Effector memory CD4-positive, alpha-beta T cell (primary cell): ENCODE results near the gene AZIN2.

Source experiments
- DNase-seq, 3 donors: peaks; one replicate each; pipeline ENCODE4 v3.0.0-alpha.2; 2020
- H3K27ac ChIP-seq: 2 replicates; pipeline ENCODE4 v1.7.0; 2013; ENCODE audit warnings: mild to moderate bottlenecking, low read length, moderate library complexity; ENCODE audit not compliant: insufficient read depth, poor library complexity, severe bottlenecking
- H3K27me3 ChIP-seq: replicated peaks from 2 replicates; pipeline ENCODE4 v1.7.0; 2013; ENCODE audit warnings: mild to moderate bottlenecking, low read length; ENCODE audit not compliant: insufficient read depth, control insufficient read depth, poor library complexity, severe bottlenecking
- H3K36me3 ChIP-seq: 2 replicates; pipeline ENCODE4 v1.7.0; 2013; ENCODE audit warnings: mild to moderate bottlenecking, low read length, moderate library complexity; ENCODE audit not compliant: control insufficient read depth, insufficient read depth
- H3K4me1 ChIP-seq: 2 replicates; pipeline ENCODE4 v1.7.0; 2013; ENCODE audit warnings: low read length, mild to moderate bottlenecking; ENCODE audit not compliant: control insufficient read depth, insufficient read depth, poor library complexity, severe bottlenecking
- H3K4me3 ChIP-seq: 2 replicates; pipeline ENCODE4 v1.7.0; 2013; ENCODE audit warnings: low read length, low read depth, mild to moderate bottlenecking; ENCODE audit not compliant: insufficient read depth, poor library complexity, severe bottlenecking
- H3K9me3 ChIP-seq: 2 replicates; pipeline ENCODE4 v1.7.0; 2013; ENCODE audit warnings: mild to moderate bottlenecking, low read length, moderate library complexity; ENCODE audit not compliant: control insufficient read depth
- total RNA-seq, 3 donors: gene quantifications; one replicate each; lab custom pipeline; 2026; lab: John Stamatoyannopoulos, UW

Gene AZIN2
- 7.3 to 10.5 (median 8.4) reads per million in 3 donors for total RNA-seq

DNA sequence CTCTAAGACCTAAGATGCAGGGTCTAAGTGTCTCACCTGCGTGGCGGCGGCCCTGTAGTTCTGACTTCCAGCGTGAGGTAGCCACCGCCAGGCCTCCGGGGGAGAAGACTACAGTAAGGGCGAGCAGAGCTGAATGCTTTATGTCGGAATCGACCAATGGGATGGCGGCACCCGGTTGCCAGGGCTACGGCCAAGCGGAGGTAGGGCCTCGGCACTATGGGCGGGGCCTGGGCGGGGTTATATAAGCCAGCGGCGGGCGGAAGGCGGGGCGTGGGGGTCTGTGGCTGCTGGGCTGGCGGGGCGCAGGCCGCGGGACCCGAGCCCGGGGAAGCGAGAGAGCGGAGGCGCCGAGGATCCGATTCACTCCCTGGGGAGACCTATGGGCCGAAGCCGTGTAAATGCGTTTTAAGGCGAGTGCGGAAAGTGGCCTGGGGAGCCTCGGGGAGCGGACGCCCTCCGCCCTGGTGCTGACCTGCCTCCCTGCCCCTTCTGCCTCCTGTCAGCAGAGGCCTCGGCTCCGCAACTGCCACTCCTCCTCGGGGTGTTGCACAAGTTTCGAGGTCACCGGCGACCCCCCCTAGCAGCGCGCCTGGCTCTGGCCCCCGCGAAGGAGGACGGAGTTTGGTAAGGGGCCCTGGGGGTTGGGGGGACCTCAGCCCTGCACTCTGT lies at the start of gene AZIN2:
Gene AZIN2 (plus strand): TSS at position 269 of the 669 bp plus-strand sequence. CDS start 1,097 bp downstream, outside the sequence.
- DNase-seq: peak; percentile 92 to 98 (median 98)
- H3K36me3 ChIP-seq: no peaks in the 10 kb centered on the region
- H3K4me1 ChIP-seq: peaks cover 16% of the 10 kb centered on the region
- H3K9me3 ChIP-seq: no peaks in the 10 kb centered on the region
- peak within 1 kb of the TSS; percentile 62 for H3K27ac ChIP-seq
- H3K27me3 ChIP-seq: no peaks in the 10 kb centered on the region
- H3K4me3 ChIP-seq: peak within 1 kb of the TSS; percentile 64

DNA sequence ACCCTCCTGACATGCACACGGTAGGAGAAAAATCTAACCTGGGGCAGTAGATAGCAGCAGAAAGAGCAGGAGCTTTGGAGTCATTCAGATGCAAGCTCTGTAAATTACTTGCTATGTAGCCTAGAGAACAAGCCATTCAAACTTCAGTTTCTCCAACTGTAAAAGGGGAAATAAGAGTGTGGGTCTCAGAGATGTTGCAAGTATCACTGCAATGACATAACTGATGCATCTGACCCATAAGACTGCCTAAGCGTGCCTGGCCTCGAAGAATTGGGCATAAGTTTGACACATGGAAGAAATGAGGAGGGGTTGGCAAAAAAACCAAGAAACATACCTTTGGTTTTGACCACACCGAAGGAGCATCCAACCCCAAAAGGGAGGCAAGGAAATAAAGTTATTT lies 49.4 kb upstream of the AZIN2 start:
- Histone ChIP-seq H3K27me3 (no peaks in the 10 kb centered on the region), H3K36me3 (no peaks in the 10 kb centered on the region), H3K4me1 (peaks cover 5% of the 10 kb centered on the region), H3K4me3 (no peak overlapping the region), H3K9me3 (no peaks in the 10 kb centered on the region), H3K27ac (no peak overlapping the region)
- DNase-seq: no peak

DNA sequence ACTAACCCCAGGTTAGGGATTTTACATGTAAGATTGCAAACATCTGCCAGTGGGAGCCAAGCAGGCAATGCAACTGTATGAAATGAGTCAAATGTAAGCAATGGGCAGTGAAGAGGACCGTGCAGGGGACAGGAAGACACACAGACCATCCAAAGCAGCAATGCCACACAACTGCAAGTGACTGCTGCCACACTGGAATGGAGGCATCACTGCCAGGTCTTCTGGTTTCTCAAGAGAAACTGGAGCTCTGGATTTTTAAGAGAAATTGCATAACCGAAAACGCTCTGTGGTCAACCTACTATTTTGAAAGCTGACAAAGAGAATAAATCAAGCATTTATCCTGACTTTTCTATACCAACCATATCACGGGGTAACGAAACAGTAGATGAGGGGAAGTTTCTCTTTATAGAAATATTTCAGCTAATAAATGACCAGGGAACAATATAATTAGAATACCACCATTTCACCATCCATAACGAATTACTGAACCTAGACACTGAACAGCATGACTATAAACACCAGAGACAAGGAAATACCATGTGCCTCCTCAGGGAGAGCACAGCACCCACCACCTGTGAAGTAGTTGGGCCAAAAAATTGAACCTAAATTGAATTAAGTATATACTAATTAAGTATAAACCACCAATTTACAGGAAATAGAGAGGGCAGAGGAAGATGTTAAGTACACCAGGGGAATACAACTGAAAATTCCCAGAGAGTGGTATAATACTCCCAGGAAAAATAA lies 48.7 kb upstream of the AZIN2 start:
- peaks cover 5% of the 10 kb centered on the region for H3K4me1 ChIP-seq
- no peaks in the 10 kb centered on the region for H3K27me3 ChIP-seq
- H3K36me3 ChIP-seq: no peaks in the 10 kb centered on the region
- no peak overlapping the region for H3K4me3 ChIP-seq
- no peaks in the 10 kb centered on the region for H3K9me3 ChIP-seq
- no peak for DNase-seq
- no peak overlapping the region for H3K27ac ChIP-seq

DNA sequence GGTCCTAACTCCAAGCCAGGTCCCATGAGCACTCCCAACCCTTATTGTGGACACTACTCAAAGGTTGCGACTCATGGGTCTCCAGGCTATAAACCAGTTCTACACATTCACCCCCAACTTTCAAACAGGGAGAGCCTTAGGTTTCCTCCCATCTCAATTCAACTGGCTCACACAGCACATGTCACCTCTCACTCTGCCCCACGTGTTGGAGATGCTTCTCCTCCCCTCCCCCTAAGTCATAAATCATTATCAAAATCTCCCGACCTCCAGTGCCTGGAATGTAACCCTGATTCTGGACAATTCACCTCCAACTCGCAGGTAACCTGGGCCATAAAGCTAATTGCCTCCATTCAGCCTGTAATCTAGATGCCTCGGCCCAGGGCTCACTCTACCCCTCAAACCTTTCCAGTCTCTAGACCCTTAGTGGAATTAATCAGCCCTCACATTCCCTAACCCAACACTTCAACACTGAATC lies 44.9 kb upstream of the AZIN2 start:
- H3K4me1 ChIP-seq: peaks cover 5% of the 10 kb centered on the region
- DNase-seq: no peak
- no peaks in the 10 kb centered on the region for H3K36me3 ChIP-seq
- H3K9me3 ChIP-seq: no peaks in the 10 kb centered on the region
- H3K4me3 ChIP-seq: peak overlapping the region; percentile 86
- H3K27ac ChIP-seq: peak overlapping the region; percentile 58
- no peaks in the 10 kb centered on the region for H3K27me3 ChIP-seq

DNA sequence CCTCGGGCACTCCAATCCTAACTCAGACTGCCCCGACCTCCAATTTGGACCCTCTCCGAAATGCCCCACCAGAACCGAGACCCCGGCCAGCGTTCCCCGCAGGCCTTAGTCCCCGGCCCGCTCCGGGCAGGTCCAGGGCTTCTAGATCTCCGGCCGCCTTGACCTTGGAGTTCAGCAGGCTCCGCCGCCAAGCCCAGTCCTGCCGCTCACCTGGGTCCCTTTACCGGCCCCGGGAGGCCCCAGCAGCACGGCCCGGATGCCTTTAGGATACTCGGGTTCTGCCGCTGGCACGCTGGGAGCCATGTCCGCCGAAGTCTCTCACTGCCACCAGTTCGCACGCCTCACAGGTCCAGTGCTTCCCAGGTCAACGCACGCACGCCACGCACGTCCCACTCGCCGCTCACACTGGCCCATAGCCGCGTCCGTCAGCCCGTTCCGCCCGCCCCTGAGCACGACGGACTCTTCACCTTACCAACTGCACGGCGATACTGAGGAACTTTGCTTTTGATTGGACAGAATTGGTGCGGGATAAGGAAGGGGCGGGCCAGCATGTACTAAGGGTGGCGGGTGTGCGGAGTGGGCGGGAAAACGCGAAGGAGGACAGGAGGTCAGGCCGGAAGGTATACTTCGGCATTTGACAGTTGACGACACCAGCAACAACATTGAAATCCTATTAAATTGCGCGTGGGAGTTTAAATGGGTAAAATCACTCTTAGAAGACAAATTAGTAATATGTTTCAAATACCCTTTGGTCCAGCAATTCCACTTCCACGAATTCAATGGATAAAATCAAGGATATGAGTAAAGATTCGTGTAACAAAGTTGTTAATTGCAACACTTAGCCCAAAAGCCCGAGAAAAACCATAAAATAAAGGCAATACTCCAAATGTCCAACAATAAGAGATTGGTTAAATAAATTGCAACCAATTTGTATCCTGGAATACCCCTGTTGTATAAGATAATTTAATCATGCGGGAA lies 44.1 kb upstream of the AZIN2 start, which contains the start of gene AK2:
Gene AK2 (minus strand): TSS at position 358 of the 978 bp plus-strand sequence. CDS start 55 bp downstream, at position 303.
- H3K36me3 ChIP-seq: no peaks in the 10 kb centered on the region
- H3K27ac ChIP-seq: peak within 1 kb of the TSS; percentile 58
- H3K9me3 ChIP-seq: no peaks in the 10 kb centered on the region
- peak within 1 kb of the TSS; percentile 86 for H3K4me3 ChIP-seq
- peak; percentile 71 to 81 (median 81) for DNase-seq
- peaks cover 5% of the 10 kb centered on the region for H3K4me1 ChIP-seq
- no peaks in the 10 kb centered on the region for H3K27me3 ChIP-seq

DNA sequence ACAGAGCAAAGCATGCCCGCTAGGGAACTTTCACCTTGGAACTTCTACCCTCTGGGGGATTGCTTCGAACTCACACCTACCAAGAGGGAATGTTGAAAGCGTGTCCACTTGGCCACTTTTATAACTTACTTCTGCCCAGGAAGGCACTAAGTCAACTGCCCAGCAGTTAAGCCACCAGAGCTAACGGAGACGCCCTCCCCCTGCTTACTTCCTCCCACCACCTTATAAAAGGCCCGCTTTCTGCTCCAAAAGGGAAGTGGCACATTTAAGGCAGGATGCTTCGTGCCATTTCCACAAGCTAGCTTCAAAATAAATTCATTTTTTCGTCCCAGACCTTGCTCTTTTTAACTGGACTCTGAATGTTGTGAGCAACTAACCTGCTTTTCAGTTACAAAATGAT lies 41.1 kb upstream of the AZIN2 start:
- H3K4me3 ChIP-seq: no peak overlapping the region
- no peak overlapping the region for H3K27ac ChIP-seq
- DNase-seq: no peak
- H3K9me3 ChIP-seq: no peaks in the 10 kb centered on the region
- H3K27me3 ChIP-seq: no peaks in the 10 kb centered on the region
- H3K4me1 ChIP-seq: peaks cover 5% of the 10 kb centered on the region
- H3K36me3 ChIP-seq: no peaks in the 10 kb centered on the region

DNA sequence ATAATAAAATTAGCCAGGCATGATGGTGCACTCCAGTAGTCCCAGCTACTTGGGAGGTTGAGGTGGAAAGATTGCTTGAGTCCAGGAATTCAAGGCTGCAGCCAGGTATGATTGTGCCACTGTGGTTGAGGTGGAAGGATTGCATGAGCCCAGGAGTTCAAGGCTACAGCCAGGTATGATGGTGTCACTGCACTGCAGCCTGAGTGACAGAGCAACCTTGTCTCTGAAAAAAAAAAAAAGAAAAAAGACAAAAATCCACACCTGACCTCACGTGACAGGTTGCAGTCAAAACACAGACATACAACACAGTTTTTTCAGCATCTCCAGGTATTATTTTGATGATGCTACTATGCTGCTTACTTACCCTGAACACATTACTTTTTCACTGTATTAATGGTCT lies 39.9 kb upstream of the AZIN2 start:
- no peak for DNase-seq
- H3K27me3 ChIP-seq: no peaks in the 10 kb centered on the region
- no peak overlapping the region for H3K27ac ChIP-seq
- H3K36me3 ChIP-seq: no peaks in the 10 kb centered on the region
- peaks cover 5% of the 10 kb centered on the region for H3K4me1 ChIP-seq
- H3K4me3 ChIP-seq: no peak overlapping the region
- H3K9me3 ChIP-seq: no peaks in the 10 kb centered on the region

DNA sequence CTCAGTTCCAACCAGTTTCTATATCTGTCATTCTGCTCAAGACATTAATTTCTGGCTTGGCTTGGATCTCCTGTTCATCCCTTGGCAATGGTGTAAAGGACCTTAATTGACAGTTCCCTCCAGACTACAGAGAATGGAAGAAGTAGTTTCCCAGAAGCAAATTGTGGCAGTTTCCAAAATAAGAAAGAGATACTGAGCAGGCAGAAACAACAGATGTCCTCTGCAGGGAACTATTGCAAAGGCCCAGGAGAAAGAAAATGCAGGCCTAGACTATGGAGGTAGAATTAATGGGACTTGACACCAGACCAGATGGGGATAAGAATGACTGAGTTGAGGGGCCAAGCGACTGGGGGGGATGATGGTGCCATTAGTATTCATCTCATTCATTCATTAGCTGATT lies 38.1 kb upstream of the AZIN2 start:
- Histone ChIP-seq H3K4me3 (no peak overlapping the region), H3K9me3 (no peaks in the 10 kb centered on the region), H3K27ac (no peak overlapping the region), H3K36me3 (no peaks in the 10 kb centered on the region), H3K4me1 (peaks cover 6% of the 10 kb centered on the region), H3K27me3 (no peaks in the 10 kb centered on the region)
- no peak for DNase-seq

DNA sequence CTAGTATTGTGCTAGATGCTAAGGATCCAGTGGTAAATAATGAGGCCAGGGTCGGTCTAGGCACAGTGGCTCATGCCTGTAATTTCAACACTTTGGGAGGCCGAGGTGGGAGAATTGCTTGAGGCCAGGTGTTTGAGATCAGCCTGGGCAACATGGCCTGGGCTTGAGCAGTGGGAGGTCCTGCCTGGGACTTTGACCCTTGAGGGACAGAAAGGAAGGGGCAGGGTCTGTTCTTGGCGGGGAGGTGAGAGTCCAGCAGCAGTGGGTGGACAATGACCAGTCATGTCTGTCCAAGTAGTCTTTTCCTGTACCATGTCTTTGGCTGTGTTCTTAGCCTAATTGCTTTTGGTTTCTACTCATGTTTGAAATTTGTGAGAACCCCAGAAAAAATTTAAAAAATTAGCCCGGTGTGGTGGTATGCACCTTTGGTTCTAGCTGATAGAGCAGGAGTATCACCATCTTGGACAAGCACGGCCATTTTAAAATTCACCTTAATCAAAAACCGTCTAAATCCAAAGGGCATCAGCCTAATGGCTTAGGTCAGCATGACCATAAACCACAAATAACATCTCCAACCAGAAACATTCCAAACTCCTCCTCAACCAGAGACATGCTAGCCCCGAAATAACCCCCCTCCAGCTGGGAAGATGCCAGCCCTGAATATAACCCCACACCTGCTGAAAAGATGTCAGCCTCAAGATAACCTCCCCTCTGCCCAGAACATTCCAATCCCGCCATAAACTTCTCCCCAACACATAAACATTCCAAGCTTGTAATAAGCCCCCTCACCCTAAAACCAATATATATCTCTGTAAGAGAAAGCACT lies 37.5 kb upstream of the AZIN2 start:
- no peak overlapping the region for H3K27ac ChIP-seq
- H3K9me3 ChIP-seq: no peaks in the 10 kb centered on the region
- H3K36me3 ChIP-seq: no peaks in the 10 kb centered on the region
- peaks cover 6% of the 10 kb centered on the region for H3K4me1 ChIP-seq
- DNase-seq: no peak
- no peaks in the 10 kb centered on the region for H3K27me3 ChIP-seq
- H3K4me3 ChIP-seq: no peak overlapping the region
